IPS-NIHi7 (cell line): ENCODE data around the gene RGS9BP.
A peak's percentile ranks its signal among the peaks of the same experiment; 100 is the strongest.
"Not testable (repeated sequence)": the region's sequence is repeated elsewhere in the genome, so short reads cannot be mapped to it uniquely, and the experiment has no call there.

Source experiments
- DNase-seq: peaks from one replicate; pipeline ENCODE4 v3.0.0; 2012; ENCODE audit warnings: mixed read lengths; ENCODE audit errors: extremely low spot score

RGS9BP gene

GRCh38 chr19:32694851-32695250 is 19.2 kb downstream of the RGS9BP start:
- not testable (repeated sequence) for DNase-seq

- not testable (repeated sequence) for DNase-seq
Observed at GRCh38 chr19:32695506-32695905, 19.9 kb downstream of the RGS9BP start.

GRCh38 chr19:32696771-32697170 is 21.1 kb downstream of the RGS9BP start:
- DNase-seq, result not testable (repeated sequence)

GRCh38 chr19:32700129-32700528 is 24.5 kb downstream of the RGS9BP start:
- DNase-seq, result not testable (repeated sequence)

- no peak for DNase-seq
Observed at GRCh38 chr19:32702010-32702409, 26.4 kb downstream of the RGS9BP start.

GRCh38 chr19:32704006-32704405 is 28.4 kb downstream of the RGS9BP start:
- not testable (repeated sequence) for DNase-seq

GRCh38 chr19:32708457-32708856 is 32.8 kb downstream of the RGS9BP start:
- DNase-seq, result no peak

GRCh38 chr19:32709032-32709431 is 33.4 kb downstream of the RGS9BP start:
- no peak for DNase-seq

GRCh38 chr19:32711747-32712146 is 36.1 kb downstream of the RGS9BP start:
- DNase-seq, result no peak

GRCh38 chr19:32716203-32716602 is 40.6 kb downstream of the RGS9BP start:
- DNase-seq, result not testable (repeated sequence)

GRCh38 chr19:32717496-32717895 is 41.8 kb downstream of the RGS9BP start:
- no peak for DNase-seq

- no peak for DNase-seq
Observed at GRCh38 chr19:32718286-32718685, 42.6 kb downstream of the RGS9BP start.

GRCh38 chr19:32719611-32720059 is 44.0 kb downstream of the RGS9BP start, which contains the start of gene TDRD12:
Gene TDRD12 (plus strand): TSS chr19:32719767. CDS start chr19:32720073, 306 bp downstream.
- peak; percentile 61 for DNase-seq

GRCh38 chr19:32720216-32720935 is 44.7 kb downstream of the RGS9BP start:
- DNase-seq, result peak; percentile 60

GRCh38 chr19:32720936-32721250 is 45.2 kb downstream of the RGS9BP start:
- DNase-seq, result no peak
